HG03060 (cell line): ENCODE results near the gene ARID1B.

Experiments used
- ATAC-seq: cut with Tn5 transposase; IDR thresholded peaks from one replicate; pipeline ENCODE4 v1.9.1; 2021; ENCODE audit warnings: low read depth, moderate number of reproducible peaks; ENCODE audit not compliant: unreplicated experiment

ARID1B gene

DNA sequence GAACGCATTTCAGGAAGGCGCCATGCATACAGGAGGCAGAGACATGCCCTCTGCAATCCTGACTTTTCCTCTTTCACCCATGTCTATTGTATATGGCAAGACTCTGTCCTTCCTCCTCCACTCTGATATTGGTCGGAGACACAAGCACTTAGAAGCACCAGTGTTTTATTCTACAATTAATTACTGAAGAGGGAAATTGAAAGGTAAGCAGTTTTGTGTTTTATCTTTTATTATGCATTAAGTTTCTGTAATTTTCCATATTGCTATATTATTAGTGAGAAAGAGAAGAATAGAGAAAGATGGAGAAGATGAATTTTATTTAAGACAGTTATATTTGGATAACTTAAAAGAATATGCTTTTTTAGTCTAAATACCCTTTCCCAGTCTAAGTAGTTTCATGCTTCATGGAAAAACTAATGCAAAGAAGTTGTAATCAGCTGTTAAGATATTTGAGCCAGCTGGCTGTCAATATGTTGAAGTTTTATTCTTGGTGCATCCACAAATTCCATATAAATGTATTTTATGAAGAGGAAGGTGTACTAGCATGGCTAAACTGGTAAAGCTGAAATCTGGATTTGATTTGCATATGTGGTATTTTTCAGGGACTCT is 13.6 kb downstream of the ARID1B start:
- ATAC-seq, result no peak

DNA sequence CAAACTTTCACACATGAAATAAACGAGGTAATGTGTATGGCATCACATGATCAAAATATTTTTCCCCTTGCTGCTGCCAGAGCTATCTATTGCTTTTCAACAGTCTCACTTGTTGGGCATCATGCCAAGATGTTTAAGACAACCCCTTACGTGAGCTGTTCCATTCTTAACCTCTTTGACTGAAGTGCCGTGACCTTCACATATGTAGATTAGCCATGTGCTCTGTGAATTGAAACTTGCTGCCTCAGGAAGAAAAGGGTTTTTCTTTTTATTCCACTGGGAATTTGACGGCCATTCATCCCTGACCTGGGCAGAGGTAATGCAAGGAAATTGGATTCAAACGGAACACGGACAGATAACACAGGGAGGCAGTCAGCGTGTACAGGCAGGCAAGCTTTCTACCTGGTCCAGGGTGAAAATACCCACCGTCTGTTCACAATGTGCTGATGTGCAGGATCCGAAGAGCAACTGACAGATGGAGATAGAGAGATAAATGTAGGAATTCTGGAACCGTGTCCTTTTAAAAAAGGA is 14.2 kb downstream of the ARID1B start:
- ATAC-seq, result peak; percentile 86

DNA sequence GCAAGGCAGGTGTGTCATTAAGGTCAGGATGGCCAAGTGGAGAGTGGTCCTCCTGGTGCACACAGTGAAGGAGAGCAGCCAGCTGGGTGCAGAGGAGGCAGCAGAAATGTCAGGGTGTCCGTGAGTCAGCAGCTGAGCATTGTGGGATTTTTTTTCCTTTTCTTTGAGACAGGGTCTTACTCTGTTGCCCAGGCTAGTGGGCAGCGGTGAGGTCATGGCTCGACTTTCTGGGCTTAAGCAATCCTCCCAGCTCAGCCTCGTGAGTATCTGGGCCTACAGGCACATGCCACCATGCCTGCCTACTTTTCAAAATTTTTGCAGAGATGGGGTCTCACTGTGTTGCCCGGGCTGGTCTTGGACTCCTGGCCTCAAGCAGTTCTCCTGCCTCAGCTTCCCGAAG is 16.0 kb downstream of the ARID1B start:
- no peak for ATAC-seq

DNA sequence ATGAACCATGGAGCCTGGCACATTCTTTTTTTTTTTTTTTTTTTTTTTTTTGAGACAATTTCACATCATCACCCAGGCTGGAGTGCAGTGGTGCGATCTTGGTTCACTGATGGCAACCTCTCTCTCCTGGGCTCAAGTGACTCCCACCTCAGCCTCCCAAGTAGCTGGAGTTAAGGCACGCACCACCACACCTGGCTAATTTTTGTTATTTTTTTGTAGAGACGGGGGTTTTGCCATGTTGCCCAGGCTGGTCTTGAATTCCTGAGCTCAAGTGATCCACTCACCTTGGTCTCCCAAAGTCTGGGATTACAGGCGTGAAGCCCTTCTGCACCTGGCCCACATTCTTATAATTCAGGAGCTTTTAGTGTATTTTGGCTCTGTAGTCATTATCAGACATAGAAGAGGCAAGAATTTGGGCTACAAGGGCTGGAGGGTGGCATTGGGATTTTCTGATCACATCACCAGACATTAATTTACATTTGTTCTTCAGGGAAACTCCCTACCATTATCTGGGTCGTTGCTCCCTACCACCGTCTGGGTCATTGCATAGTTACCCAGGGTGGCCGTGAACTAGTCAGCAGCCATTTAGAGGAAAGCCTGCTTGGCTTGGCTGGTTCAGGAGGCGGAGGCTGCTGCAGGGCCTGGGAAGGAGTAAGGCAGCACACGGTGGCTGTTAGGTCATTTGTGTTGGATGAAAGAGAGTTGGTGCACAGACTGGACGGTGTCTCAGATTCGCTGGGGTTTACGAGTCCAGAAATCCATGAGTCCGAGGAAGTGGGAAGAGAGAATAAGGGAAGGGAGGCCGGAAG is 17.6 kb downstream of the ARID1B start:
- no peak for ATAC-seq

DNA sequence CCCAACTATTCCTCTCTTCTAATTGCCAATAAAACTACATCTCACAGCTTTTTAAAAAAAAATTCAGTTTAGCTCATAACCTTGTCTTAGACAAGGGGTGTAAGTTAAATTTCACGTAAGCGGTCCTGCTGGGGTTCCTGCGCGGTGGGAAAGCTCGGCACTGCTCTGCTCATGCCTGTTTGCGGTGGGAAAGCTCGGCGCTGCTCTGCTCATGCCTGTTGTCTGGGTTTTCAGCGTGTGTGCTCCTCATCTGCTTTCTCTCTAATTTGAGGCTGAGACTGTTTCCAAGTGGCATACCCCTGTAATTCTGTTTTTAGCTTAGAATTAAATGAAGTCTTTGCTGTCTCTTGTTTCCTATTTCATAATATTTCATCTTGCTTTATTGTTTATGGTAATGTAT is 18.6 kb downstream of the ARID1B start:
- ATAC-seq, result no peak

DNA sequence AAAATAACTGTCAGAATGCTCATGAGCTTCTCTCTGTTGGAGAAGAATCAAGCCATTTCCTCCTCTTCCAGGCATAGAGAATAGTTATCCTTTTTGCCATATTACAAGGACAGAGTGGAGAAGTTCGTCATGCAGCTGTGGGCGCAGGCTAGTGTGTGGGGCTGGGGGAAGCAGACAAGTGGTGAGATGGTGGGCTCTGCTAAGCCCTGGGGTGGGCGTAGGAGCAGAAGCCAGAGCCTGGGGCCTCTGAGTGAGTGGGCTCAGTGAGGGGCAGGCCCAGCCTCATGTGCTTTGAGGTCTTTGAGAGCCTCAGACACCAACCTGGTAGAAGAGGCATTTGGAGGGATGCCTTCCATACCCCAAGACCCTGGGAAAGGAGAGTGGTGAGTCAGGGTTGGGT is 19.4 kb downstream of the ARID1B start:
- no peak for ATAC-seq

DNA sequence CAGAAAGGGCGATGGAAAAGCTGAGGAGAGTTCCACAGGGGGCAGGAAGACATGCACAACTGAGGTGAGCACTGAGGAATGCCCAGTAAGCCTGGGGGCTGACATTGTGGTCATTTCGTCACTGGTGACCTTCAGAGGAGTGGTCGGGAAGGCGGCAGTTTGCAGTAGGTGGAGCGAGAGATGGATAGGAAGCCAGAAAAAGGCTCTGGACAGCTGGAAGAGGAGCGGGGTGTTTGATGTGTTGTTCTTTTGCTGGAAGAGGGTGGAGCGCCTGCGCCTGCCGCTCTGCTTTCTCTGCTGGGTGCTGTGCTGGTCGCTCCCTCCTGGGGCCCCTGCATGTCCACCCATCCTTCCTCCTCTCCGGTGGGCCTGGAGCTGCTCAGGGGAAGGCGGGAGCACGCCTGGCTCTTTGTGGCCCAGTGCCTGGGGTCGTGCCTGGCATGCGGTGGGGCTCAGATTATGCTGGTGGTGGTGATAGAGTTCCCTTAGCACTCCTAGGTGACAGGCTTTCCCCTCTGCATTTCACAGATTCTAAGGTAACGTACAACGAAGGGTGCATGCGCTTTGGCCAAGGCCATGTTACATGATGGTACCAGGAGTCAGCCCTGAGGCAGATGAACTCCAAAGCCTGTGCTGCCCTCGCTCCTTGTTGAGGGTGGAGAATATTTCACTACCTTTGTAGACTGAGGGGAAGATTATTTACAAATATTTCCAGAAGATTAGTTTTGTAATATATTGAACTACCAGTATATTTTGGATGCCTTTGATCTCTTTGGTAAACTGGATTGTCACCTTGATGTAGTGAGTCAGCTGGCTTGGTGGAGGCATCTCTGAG is 20.9 kb downstream of the ARID1B start:
- ATAC-seq, result no peak

DNA sequence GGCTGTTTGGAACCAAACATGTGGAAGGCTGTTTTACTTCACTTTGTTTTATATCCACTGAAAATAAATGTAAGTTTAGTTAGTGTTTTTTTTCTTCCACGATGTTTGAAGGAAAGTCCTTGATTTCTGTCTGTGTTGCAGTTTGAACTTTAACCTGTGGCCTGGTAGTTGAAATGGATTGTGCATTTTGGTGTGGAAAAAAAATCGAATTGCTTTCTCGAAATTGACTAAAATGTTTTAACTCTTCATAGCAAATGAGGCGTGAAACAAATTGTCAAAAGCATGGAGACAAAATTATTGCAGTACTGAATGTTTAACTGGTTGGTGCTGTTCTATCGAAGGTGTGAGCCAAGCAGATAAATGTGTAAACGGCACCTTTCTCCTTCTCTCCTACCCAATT is 24.5 kb downstream of the ARID1B start:
- ATAC-seq, result no peak

DNA sequence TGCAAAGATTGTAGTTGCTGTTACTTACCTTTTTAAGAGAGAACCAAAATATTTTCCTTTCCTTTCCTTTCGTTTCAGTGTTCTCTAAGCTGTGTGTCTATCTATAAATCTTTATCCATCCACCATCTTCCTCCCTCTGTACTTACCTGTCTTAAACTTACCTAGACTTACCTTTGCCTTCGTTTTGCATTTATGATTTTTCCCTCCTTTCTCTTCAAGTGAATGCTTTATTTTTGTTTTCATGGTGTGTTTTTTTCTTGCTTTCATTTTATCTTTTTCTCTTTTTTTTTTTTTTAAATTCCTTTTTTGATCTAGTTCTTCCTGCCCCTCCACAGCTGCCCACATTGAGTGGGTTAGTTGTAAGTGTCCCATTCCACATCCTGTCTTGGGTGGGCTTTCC is 26.2 kb downstream of the ARID1B start:
- no peak for ATAC-seq

DNA sequence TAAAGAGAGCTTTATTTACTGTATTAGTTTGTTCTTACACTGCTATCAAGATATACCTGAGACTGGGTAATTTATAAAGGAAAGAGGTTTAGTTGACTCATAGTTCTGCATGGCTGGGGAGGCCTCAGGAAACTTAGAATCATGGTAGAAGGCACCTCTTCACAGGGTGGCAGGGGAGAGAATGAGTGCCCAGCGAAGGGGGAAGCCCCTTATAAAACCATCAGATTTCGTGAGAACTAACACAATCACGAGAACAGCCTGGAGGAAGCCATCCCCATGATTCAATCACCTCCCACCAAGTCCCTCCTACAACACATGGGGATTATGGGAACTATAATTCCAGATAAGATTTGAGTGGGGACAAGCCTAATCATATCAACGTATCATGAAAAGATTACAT is 27.2 kb downstream of the ARID1B start:
- no peak for ATAC-seq

DNA sequence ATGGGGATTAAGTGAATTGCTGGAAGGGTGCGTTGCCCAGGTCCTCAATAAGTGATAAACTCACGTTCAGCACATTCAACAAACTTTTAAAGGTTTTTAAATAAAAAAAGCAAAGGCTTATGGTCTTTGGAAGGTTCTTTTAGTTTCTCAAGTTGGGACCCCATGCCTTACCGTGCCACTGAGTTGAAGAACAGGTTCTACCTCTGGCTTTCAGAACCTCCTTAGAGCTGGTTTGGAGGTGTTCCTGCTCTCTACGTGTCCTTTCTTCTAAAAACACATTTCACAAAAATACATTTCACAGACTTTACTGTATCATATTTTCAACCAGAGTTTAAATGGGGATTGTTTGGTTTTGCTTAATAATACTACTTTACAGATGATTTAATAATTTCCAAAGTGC is 29.0 kb downstream of the ARID1B start:
- ATAC-seq, result no peak

DNA sequence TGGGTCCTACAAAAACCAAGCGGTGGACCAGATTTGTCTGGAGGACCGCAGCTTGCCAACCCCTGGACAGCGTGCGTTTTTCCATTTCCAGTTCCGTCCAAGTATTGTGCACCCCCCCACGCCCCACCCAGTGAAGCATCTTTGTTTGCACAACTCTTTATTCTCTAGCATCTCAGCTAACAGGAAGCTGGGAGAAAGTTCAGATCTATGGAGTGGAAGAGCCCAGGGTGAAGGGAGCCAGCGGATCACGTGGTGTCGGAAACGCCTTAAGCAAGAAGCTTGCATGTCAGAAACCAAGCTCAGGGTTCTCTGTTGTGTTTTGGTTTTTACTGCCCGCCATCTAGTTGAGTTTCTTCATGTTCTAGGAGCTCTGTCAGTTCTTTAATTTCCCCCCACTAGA is 29.9 kb downstream of the ARID1B start:
- ATAC-seq, result no peak

DNA sequence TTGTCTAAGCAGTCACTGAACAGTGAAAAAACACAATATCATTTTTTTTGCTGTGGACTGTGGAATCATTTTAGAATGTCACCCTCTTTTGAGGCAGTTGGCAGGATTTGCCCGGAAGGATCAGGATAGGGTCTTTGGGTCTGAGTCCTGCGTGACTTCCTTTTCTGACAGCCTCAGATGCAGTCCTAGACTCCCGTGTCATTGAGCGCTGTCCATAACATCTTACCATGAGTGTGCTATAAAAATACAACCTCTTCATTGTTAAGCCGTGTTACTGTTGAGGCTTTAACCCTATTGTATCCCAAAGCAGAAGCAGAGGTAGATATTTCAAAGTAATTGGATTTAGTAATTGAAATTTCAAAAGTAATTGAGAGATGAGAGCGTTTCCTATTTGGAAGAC is 30.6 kb downstream of the ARID1B start:
- ATAC-seq, result no peak

DNA sequence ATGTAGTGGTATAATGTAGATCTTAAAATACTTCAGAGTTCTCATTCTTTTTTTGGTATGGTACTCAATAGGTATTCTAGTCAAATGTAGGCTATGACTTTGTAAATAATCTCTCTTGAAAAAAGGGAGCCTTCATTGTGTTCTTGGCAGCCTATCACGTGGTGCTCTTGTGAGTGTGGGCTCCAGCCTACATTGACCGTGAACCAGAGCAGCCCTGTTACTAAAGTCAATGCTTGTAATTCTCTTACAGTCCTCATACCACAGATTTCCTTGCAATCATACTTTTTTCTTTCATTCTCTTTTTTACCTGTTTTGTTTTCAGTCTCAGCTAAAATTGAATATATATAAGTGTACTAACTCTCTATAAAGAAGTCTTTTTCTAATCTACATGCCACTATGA is 31.1 kb downstream of the ARID1B start:
- no peak for ATAC-seq

DNA sequence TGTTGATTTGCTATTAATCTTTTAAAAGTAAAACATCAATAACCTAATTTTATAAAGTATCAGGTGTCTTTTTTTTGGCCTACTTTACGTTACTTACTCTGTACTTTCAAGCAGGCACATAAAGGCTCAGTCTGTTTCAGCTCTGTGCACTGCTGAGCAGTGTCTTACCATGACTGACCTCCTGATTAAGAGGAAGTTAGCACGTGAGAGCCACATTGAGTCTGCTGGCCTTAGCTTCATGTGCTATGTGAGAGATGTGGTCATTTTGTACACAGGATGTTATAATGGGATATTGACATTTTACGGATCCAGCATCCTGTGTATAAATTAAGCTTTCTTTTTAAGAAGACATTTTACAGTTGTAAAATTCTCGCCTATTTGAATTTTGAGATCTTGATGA is 31.9 kb downstream of the ARID1B start:
- ATAC-seq, result peak; percentile 86

DNA sequence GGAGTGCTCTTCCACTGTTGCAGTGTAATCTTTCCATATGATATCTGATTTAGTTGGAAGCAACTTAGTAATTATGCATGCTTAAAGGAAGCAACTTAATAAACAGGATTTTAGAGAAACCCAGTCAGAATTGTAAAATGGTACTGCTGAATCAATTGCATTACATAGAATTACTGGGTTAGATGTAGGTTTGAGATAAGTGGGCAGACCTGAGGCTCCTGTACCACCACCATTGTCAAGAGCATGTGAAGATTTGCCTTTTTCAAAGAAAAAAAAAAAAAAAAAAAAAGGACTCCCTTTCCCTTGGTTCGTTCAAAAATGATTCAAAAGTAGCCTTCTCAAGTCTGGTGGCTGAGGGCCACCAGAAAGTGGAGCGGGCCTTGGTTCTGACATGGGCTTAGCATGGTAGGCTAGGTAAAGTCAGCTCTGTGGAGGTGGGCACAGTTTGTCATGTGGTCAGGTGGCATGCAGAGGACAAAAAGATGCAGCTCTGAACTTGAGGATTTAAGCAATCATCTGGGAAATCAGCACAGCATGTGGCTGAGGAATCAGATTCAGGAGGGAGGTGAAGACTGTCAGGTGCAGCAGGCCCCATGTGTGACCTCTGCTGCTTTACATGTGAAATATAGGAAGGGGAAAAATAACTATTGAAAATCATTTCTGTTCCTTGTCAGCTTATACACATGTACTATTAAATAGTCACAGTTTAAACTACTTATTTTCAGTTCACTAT is 32.4 kb downstream of the ARID1B start:
- no peak for ATAC-seq

DNA sequence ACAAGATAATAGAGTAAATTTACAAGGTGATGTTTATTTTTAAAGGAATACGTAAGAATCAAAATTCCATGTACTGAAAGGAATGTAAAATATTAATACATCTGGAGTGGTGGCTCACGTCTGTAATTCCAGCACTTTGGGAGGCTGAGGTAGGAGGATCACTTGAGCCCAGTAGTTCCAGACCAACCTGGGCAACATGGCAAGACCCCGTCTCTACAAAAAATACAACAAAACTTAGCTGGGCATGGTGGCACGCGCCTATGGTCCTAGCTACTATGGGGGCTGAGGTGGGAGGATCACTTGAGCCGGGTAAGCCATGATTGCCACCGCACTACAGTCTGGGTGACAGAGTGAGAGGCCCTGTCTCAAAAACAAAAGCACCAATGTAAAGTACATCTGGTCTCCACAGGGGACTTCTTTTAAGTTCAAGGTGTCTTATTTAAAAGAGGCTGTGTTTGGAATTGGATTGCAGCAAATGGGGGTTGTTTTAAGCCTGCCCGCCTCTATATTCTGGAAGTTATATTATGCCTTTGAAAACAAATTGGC is 36.9 kb downstream of the ARID1B start:
- ATAC-seq, result no peak

DNA sequence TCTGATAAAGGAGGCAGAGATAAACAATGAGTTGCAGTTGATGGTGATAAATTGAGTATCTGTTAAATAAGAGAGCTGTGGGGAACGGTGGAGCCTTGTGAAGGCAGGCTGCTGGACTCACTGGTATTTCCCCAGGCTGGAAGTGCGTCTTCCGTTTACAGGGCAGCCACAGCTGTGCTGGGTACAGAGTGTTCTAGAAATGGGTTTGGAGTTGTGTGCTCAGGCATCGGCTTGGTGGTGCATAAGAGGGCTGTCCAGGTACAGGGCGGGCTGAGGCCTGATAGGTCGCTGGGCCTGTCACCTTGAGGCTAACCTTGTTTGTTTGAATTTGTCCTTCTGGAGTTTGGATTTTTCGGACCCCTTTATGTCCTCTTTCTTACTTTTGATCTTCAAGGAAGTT is 39.3 kb downstream of the ARID1B start:
- ATAC-seq, result no peak

DNA sequence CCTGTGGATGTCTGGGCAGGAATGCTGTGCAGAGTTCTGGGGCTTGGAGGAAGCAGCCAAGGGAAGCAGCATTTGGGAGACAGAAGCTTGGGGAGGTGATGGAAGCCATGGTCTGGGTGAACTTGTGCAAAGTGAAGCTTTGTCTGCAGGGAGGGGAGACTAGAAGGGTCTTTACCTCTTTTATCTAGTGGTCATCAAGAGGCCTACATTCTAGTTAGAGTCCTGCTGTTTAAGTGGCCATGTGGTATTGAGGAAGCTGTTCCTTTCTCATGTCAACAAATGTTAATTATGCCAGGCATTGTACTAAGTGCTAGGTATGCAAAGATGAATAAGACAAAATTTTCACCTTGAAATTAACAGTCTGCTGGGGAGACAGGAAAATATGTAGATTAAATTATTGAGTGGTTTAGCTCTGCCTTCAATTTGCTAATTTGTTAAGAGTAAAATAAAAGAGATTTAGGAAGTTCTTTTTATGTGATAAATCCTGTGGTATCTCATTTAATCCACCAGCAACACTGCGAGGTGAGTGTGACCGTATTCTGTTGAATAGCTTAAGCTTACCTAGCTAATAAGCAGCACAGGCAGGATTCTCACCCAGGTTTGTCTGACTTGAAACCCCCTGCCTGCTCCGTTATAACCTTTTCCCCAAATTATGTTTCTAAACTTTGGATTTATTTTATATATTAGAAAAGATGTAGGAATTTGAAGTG is 43.1 kb downstream of the ARID1B start:
- ATAC-seq, result no peak

DNA sequence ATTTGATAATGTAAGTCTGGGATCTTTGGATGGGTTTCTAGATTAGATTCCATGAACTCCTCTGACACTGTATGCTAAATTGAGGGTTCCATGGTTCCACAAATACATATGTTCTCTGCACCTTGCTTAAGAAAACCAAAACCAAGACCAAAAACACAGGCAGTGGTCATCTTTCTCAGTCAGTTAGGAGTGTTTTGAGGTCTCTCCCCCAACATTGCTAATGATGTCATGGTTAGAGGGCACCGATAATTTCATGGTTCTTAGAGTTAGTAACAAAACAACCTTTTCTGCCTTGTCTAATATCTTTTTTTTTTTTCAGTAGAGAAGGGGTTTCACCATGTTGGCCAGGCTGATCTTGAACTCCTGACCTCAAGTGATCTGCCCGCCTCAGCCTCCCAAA is 44.5 kb downstream of the ARID1B start:
- ATAC-seq, result no peak
